Thoracic aorta (tissue), 2 donors: ENCODE results near the gene TUBB4B. TPM values are rescaled to one million over a fixed set of nuclear protein-coding genes. Genes with fewer than 3 reads are reported as not detected.

Source experiments
- ATAC-seq: fragments of 150-250 bp; one replicate; pipeline ENCODE4 v1.8.0; 2017; ENCODE audit warnings: low read depth; ENCODE audit not compliant: insufficient number of reproducible peaks, low FRiP score
- DNase-seq: peaks from one replicate; pipeline ENCODE4 v3.0.0-alpha.2; 2020; ENCODE audit warnings: low spot score
- H3K27ac ChIP-seq, 2 donors: fragments of 200-600 bp; sonication (generic); 1 replicate in 1 of 2; 2 replicates in 1 of 2; pipeline ENCODE4 v1.5.1; 2016; ENCODE audit warnings: mild to moderate bottlenecking in 2 of 2, moderate library complexity in 2 of 2
- H3K27me3 ChIP-seq: fragments of 200-600 bp; sonication (generic); replicated peaks from 2 replicates; pipeline ENCODE4 v1.6.0; 2016; ENCODE audit warnings: mild to moderate bottlenecking; ENCODE audit not compliant: insufficient read depth
- H3K36me3 ChIP-seq: fragments of 200-600 bp; sonication (generic); one replicate; pipeline ENCODE4 v1.5.1; 2016
- H3K4me1 ChIP-seq, 2 donors: fragments of 200-600 bp; sonication (generic); 1 replicate in 1 of 2; 2 replicates in 1 of 2; pipeline versions ENCODE4 v1.5.1 to v1.6.0; 2016; ENCODE audit warnings: low read depth in 2 of 2, mild to moderate bottlenecking in 1 of 2; ENCODE audit not compliant: control insufficient read depth in 1 of 2
- H3K4me3 ChIP-seq: fragments of 200-600 bp; sonication (generic); 2 replicates; pipeline ENCODE4 v1.5.1; 2016; ENCODE audit warnings: mild to moderate bottlenecking
- H3K9me3 ChIP-seq: fragments of 200-600 bp; sonication (generic); 2 replicates; pipeline ENCODE4 v1.5.1; 2016
- total RNA-seq, 2 donors: library from RNA; depleted of rRNA; stranded (reverse); fragments of >200 nt; gene quantifications; one replicate each; pipeline versions ENCODE4 v1.1.0 to v1.2.3, GENCODE V29; 2016
- TF ChIP-seq, protein P1 (sequence below): fragments of 200-600 bp; sonication (generic); IDR thresholded peaks from one replicate; pipeline ENCODE4 v1.5.1; 2019; ENCODE audit warnings: antibody characterized with exemption

Gene TUBB4B
- total RNA-seq, 2 donors from 2014 or later = 172 to 193 TPM

DNA sequence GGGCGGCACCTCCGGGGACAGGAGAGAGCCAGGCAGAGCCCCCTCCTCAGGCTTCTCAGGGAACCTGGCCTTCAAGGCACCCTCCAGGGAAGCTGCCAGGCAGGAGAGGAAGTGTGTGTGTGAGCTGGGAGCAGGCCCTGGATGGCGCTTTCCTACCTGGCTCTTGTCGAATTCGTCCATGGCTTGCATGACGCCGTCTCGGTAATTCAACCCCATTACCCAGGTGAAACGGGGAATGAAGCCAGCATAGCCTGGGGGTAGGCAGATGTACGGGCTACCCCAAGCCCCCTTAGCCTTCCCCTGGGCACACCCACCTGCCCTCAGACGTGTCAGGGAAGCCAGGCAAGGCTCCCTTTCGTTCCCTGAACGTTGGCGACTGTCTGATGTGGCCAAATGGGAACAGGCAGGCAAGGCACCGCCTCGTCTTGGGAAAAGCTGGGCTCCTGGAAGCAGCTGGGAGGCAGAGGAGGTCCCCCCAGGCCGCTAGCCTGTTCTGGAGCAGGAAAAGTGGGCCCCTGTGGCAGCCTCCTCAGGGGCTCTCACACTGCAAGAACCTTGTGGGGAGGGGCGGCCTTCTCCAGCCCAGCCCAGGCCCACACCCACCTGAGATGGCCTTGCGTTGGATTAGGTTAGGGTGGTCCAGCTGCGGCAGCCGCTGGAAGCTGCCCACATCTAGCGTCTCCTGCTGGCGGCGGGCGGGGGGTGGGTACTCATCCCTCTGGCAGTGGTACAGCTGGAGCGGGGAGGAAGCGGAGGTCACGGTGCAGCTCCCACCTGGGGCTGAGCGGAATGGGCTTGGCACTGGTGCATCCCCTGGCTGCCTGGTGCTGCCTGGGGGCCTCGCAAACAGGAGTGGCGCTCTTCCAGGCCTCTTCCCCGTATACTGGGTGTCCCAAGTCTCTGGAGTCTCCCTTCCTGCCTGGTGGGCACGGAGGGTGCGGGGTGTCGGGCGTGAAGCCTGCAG is 3.7 kb downstream of the TUBB4B start:
- H3K27me3 ChIP-seq = no peaks in the 10 kb centered on the region

DNA sequence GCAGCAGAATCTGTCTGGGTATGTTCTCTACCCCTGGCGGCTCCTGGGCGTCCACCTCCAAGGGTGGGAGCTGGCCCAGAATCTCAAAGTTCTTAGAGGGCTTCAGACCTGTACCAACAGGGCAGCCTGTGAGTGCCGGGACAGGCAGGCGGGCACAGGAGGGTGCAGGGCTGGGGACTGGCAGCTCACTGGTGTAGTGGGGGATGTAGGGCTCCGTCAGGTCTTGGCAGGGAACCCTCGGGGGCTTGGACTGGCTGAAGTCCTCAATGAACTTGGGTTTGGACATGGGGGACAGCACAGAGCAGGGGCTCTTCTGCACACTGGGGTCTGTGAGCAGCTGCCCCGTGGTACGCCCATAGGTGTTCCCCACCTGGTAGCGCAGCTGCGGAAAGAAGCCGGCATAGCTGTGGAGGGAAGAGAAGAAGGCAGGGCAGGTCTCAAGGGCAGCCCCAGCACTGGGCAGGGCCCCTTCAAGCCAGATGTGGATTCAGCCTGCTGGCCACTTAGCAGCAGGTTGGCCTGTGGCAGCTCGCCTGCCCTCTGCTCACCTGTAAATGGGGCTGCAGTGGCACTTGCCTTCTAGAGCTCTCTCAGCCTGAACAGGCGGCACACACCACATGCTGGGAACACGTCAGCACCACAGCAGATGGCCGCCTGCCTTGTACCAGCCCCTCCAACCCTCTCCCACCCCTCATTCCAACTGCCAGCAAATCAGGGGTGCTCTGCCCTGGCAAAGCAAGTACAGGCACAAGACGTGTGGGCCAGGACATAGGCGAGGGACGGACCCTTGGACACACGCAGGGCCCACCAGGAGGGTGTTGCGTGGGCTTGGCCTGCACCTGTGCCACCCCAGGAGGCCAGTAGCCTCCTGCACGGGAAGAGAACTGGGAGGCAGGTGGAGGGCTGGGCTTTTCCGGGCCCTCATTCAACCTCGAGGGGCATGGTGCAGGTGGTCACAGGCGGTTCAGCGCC is 4.6 kb downstream of the TUBB4B start:
- DNase-seq (no peak), ATAC-seq (no peak)
- H3K27me3 ChIP-seq = no peaks in the 10 kb centered on the region
- H3K27ac ChIP-seq = no peak overlapping the region
- TF ChIP-seq, protein P1, sequence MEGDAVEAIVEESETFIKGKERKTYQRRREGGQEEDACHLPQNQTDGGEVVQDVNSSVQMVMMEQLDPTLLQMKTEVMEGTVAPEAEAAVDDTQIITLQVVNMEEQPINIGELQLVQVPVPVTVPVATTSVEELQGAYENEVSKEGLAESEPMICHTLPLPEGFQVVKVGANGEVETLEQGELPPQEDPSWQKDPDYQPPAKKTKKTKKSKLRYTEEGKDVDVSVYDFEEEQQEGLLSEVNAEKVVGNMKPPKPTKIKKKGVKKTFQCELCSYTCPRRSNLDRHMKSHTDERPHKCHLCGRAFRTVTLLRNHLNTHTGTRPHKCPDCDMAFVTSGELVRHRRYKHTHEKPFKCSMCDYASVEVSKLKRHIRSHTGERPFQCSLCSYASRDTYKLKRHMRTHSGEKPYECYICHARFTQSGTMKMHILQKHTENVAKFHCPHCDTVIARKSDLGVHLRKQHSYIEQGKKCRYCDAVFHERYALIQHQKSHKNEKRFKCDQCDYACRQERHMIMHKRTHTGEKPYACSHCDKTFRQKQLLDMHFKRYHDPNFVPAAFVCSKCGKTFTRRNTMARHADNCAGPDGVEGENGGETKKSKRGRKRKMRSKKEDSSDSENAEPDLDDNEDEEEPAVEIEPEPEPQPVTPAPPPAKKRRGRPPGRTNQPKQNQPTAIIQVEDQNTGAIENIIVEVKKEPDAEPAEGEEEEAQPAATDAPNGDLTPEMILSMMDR = no peak
- peaks cover 6 to 20% of the 10 kb centered on the region in 2 donors for H3K4me1 ChIP-seq
- H3K4me3 ChIP-seq = no peak overlapping the region
- no peaks in the 10 kb centered on the region for H3K9me3 ChIP-seq
- peaks cover 12% of the 10 kb centered on the region for H3K36me3 ChIP-seq

More for the DNA sequence above, 3.7 kb downstream of the TUBB4B start:
- DNase-seq (no peak), ATAC-seq (no peak)
- TF ChIP-seq, protein P1 = no peak
- no peak overlapping the region for H3K4me3 ChIP-seq
- peaks cover 12% of the 10 kb centered on the region for H3K36me3 ChIP-seq
- H3K4me1 ChIP-seq = peaks cover 6 to 23% of the 10 kb centered on the region in 2 donors
- H3K27ac ChIP-seq = no peak overlapping the region
- H3K9me3 ChIP-seq = no peaks in the 10 kb centered on the region

DNA sequence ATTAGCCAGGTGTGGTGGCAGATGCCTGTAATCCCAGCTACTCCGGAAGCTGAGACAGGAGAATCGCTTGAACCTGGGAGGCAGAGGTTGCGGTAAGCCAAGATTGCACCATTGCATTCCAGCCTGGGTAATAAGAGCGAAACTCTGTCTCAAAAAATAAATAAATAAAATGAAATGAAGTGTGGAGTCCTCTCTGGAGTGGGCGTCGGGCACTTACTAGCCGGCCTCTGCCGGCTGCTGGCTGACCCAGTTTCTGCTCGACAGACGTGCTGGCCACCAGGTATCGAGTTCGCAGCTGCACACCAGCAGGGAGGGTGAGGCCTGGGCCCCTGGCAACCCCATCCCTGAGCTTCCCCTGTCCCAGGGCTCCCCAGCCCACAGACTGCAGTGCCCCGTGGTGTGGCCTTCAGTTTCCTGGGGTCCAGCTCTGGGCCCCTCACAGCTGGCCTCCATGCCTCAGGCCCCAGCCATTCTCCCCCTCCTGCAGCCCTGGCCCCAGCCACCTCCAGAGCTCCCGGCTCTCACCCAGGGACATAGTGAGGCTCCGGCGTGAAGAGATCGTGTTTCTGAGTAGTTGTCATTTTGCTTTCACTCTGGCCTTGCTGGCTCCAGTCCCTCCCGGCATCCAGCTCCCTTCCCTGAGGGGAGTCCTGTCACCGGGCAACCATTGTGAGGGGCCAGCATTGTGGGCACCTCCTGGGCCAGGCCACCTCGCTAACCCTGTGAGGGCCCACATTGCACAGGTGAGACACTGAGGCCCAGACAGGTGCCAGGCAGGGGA is 6.2 kb downstream of the TUBB4B start:
- ATAC-seq (no peak), DNase-seq (no peak)
- Histone ChIP-seq H3K27ac (no peak overlapping the region), H3K27me3 (no peaks in the 10 kb centered on the region), H3K9me3 (no peaks in the 10 kb centered on the region), H3K36me3 (peaks cover 12% of the 10 kb centered on the region), H3K4me1 (peaks cover 5 to 13% of the 10 kb centered on the region in 2 donors), H3K4me3 (no peak overlapping the region)
- TF ChIP-seq, protein P1 = no peak

DNA sequence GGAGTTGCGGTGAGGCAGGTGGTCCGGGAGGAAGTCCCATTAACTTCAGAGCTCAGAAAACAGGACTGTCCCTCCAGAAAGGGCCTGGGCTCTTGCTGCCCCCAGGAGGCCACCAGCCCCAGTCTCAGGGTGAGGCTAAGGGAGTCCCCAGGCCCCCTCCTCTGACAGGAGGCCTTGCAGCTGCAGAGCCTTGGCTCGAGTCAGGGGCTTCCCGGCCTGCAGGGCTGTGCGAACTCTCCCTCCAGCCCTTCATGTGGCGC is 6.8 kb downstream of the TUBB4B start:
- Histone ChIP-seq H3K4me3 (no peak overlapping the region), H3K27me3 (no peaks in the 10 kb centered on the region), H3K9me3 (no peaks in the 10 kb centered on the region), H3K36me3 (peaks cover 9% of the 10 kb centered on the region), H3K4me1 (peaks cover 0 to 8% of the 10 kb centered on the region in 2 donors), H3K27ac (no peak overlapping the region)
- no peak for ATAC-seq
- DNase-seq = no peak
- TF ChIP-seq, protein P1 = no peak
